Dendritic cell treated with granulocyte-macrophage colony-stimulating factor and Interleukin-4, amounts not matched to agents 40 ng/mL and 50 ng/mL, for 4 days (primary cell): ENCODE measurements around the gene COL4A3.
"Not testable (repeated sequence)": the region's sequence is repeated elsewhere in the genome, so short reads cannot be mapped to it uniquely, and the experiment has no call there.

ENCODE experiments used
- H3K27ac Mint-ChIP-seq: one replicate; pipeline ENCODE4 v1.8.0; 2022; ENCODE audit warnings: mild to moderate bottlenecking, mixed read lengths
- H3K27me3 Mint-ChIP-seq: one replicate; pipeline ENCODE4 v1.8.0; 2022; ENCODE audit warnings: mild to moderate bottlenecking, mixed read lengths
- H3K36me3 Mint-ChIP-seq: one replicate; pipeline ENCODE4 v1.8.0; 2022; ENCODE audit warnings: low read depth, mixed read lengths
- H3K4me1 Mint-ChIP-seq: one replicate; pipeline ENCODE4 v1.8.0; 2022; ENCODE audit warnings: low read depth, mixed read lengths
- H3K4me3 Mint-ChIP-seq: one replicate; pipeline ENCODE4 v1.8.0; 2022; ENCODE audit warnings: mild to moderate bottlenecking, moderate library complexity, mixed read lengths
- H3K9me3 Mint-ChIP-seq: one replicate; pipeline ENCODE4 v1.8.0; 2022; ENCODE audit warnings: mixed read lengths
- intact Hi-C: fragments of 100-400 bp; cut with micrococcal nuclease; formaldehyde crosslinking; loops from one replicate; pipeline ENCODE4 v1.15.0; 2022

COL4A3 gene

DNA sequence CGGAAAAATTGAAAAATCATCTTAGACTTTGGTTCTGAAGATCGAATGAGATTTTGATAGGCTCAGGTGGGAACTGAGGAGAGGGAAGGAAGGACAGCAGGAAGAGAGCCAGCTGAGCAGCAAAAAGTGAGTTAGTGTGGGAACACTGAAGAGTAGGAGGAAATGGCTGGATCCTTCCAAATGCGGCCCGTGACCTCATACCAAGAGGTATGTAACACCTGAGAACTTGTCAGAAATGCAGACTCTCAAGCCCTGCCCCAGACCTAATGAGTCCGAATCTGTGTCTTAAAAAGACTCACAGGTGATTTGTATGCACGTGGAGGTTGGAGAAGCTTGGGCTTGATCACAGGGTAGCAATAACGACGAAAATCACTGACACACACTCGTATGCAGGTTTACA is 42.0 kb downstream of the COL4A3 start:
- Mint-ChIP-seq H3K27ac (no peak overlapping the region), H3K27me3 (peaks cover 1% of the 10 kb centered on the region), H3K36me3 (no peaks in the 10 kb centered on the region), H3K4me3 (no peak overlapping the region), H3K9me3 (peaks cover 9% of the 10 kb centered on the region), H3K4me1 (no peaks in the 10 kb centered on the region)
- intact Hi-C loops, result no loop called here

DNA sequence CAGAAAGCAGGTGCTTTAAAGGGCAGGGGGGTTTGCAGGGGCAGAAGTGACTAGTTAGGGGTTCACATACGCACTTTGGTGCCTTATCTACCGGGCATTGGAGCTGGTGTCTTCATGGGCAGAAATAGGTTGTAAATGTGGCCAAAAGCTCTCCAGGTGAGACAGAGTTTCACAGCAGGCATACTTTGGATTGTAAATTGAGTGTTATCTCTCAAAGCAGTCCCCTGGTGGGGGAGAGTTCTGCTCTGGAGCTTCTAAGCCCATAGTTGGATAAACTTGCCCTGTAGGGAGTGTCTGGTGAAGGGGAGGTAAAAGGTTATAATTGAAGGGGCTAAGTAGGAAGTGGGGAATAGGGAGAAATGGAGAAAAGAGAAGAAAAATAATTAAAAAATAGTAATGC is 43.1 kb downstream of the COL4A3 start:
- no peaks in the 10 kb centered on the region for H3K36me3 Mint-ChIP-seq
- H3K27me3 Mint-ChIP-seq, result peaks cover 1% of the 10 kb centered on the region
- peaks cover 9% of the 10 kb centered on the region for H3K9me3 Mint-ChIP-seq
- intact Hi-C loops, result no loop called here
- no peak overlapping the region for H3K4me3 Mint-ChIP-seq
- H3K4me1 Mint-ChIP-seq, result no peaks in the 10 kb centered on the region
- H3K27ac Mint-ChIP-seq, result no peak overlapping the region

DNA sequence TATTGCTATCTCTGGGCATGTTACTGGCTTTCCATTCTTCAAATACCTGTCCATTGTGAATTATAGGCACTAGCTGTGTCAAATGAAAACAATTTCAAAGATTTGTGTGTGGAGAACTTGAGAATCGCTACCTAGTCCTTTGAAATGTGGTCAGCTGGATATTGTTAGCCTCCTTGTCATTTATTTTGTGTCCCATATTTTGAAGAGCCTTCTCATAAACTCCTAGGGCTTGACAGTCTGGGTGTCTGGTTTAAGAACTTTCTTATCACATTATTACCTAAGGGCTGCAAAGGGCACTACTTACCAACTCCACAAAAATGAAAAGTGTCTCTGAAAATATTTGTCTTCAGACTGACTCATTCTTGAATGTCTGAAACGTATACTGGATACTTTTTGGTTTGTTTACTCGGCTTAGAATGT is 50.2 kb downstream of the COL4A3 start:
- H3K36me3 Mint-ChIP-seq, result no peaks in the 10 kb centered on the region
- intact Hi-C loops, result no loop called here
- no peak overlapping the region for H3K27ac Mint-ChIP-seq
- no peaks in the 10 kb centered on the region for H3K9me3 Mint-ChIP-seq
- no peak overlapping the region for H3K4me3 Mint-ChIP-seq
- H3K27me3 Mint-ChIP-seq, result no peaks in the 10 kb centered on the region
- no peaks in the 10 kb centered on the region for H3K4me1 Mint-ChIP-seq

DNA sequence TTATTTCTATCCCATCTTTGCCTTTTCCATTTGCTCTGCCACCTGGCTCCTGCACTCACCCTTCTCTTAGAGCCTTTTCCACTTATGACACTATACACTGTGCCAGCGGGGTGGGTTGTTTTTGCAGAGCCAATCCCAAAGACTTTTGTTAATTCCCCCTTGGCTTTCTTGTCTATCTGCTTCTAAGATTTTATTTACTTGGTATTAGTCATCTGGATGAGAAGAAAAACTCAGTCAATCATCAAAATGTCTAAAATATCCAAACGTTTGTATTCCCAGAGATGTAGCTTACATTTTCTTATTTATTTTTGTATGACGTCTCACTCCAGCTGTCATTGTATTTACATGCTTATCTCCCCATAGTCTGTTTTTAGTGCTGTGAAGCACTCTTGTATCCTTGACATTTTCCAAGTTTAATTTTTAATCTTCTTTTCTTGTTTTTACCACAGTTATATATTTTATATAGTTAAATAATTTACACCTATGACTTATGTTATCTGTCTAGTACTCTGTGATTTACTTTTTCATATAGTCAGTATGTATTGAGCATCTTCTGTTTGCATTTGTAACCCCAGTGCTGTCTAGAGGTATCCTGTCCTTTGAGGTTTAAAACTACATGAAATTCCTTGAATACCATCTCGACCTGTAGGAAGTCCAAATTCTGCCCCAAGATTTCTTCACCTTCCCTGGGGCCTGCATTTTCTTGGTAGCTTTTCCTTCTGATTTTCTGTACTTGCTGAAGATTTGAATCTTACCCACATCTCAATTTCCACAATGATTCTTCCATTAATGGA is 55.1 kb downstream of the COL4A3 start:
- intact Hi-C loops, result no loop called here
- H3K4me1 Mint-ChIP-seq, result no peaks in the 10 kb centered on the region
- no peaks in the 10 kb centered on the region for H3K27me3 Mint-ChIP-seq
- H3K27ac Mint-ChIP-seq, result no peak overlapping the region
- H3K9me3 Mint-ChIP-seq, result no peaks in the 10 kb centered on the region
- H3K36me3 Mint-ChIP-seq, result no peaks in the 10 kb centered on the region
- no peak overlapping the region for H3K4me3 Mint-ChIP-seq

DNA sequence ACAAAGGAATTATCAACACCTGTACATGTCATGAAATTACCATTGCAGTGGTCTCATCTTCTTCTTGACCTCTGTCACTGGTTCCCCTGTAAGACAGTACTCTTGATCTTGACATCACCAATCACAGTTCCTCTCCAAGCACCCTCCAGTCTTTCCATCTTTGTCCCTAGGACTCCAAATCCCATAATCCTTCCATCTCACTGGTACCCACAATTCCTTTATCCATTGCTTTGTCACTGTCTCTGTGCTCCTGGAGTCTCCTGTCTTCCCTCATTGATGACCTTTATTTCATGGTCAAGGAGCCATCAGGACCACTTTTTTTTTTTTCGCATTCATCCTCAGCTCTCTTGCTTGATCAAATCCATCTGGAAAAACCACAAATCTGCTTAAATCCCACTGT is 56.7 kb downstream of the COL4A3 start:
- intact Hi-C loops, result no loop called here
- Mint-ChIP-seq H3K4me1 (no peaks in the 10 kb centered on the region), H3K27me3 (no peaks in the 10 kb centered on the region), H3K9me3 (no peaks in the 10 kb centered on the region), H3K36me3 (no peaks in the 10 kb centered on the region), H3K27ac (no peak overlapping the region), H3K4me3 (no peak overlapping the region)

DNA sequence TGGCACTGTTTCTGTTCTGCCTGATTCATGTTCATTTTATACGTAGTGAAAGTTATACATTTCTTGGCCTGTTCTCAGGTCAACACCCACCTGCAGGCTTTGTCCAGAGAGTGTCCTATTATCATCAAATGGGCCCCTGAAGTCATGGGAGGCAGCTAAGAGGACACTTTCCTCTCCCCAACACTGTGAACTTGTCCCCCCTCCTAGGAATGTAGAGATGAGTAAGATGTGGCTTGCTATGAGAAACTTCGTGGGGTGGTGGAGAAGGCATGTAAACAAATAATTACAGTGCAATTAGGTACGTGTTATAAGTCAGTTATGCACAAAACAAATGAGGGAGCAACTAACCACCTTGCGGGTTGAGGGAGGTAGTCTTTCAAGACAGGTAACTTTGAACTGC is 57.9 kb downstream of the COL4A3 start:
- Mint-ChIP-seq H3K4me1 (no peaks in the 10 kb centered on the region), H3K9me3 (no peaks in the 10 kb centered on the region), H3K36me3 (no peaks in the 10 kb centered on the region), H3K27ac (no peak overlapping the region), H3K27me3 (peaks cover 1% of the 10 kb centered on the region), H3K4me3 (no peak overlapping the region)
- intact Hi-C loops, result no loop called here

DNA sequence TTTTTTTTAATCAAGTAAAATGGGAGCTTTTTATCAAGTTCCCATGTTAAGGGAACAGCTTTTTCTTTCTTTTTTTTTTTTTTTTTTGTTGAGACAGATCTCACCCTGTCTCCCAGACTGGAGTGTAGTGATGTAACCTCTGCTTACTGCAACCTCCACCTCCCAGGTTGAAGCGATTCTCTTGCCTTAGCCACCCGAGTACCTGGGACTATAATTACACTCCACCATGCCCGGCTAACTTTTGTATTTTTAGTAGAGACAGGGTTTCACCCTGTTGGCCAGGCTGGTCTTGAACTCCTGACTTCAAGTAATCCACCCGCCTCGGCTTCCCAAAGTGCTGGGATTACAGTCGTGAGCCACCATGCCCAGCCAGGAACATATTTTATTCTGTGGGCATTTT is 61.2 kb downstream of the COL4A3 start:
- H3K4me1 Mint-ChIP-seq, H3K27ac Mint-ChIP-seq, H3K36me3 Mint-ChIP-seq, H3K9me3 Mint-ChIP-seq, H3K27me3 Mint-ChIP-seq, H3K4me3 Mint-ChIP-seq, intact Hi-C loops: not testable (repeated sequence)

DNA sequence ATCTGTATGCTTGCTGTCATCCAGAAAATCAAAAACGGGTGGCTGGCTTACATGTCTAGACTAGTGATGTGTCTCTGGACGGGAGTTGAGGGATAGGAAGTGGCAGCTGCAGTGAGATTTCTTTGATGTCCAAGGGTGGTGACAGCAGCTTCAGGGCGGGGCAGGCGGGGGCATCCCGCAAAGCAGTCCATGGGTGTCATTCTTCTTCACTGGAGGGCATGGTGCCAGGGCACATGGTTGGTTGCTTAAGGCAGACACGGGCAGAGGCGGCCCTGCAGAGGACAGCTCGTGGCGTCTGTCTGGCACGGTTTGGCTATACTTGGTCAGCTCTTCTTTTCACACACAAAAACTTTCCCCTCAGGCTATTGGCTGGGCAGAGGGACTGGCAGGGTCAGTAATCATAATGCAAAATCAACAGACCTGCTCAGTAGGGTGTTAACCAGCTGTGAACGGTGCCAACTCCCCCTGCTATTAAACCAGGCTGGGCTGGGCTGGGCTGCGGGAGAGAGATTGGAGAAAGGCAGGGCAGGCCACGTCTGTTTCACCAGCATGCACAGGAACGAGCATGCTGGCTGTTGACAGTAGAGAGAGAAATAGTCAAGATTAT is 63.7 kb downstream of the COL4A3 start:
- Mint-ChIP-seq H3K27me3 (peaks cover 1% of the 10 kb centered on the region), H3K4me3 (no peak overlapping the region), H3K27ac (no peak overlapping the region), H3K36me3 (no peaks in the 10 kb centered on the region), H3K9me3 (peaks cover 8% of the 10 kb centered on the region), H3K4me1 (no peaks in the 10 kb centered on the region)
- intact Hi-C loops, result no loop called here

DNA sequence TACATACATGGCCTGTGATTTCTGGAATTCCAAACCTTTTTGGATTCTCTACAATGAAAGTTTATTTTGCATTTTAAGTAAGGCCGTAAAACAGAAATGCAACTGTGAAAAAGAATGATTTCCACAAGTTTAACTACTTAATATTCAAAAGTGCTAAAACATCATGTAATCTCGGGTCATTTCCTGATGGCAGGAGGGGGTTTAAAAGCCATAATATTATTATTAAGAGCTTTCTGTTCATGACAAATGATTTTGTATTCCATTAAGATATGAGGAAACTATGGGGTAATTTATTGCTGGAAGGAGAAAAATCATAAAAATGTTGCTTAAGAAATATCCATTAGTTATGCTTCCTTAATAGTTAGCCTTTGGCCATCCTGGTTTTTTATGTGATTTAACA is 65.7 kb downstream of the COL4A3 start:
- intact Hi-C loops, result no loop called here
- Mint-ChIP-seq H3K4me3 (no peak overlapping the region), H3K36me3 (no peaks in the 10 kb centered on the region), H3K27me3 (peaks cover 3% of the 10 kb centered on the region), H3K27ac (no peak overlapping the region), H3K9me3 (peaks cover 8% of the 10 kb centered on the region), H3K4me1 (no peaks in the 10 kb centered on the region)

DNA sequence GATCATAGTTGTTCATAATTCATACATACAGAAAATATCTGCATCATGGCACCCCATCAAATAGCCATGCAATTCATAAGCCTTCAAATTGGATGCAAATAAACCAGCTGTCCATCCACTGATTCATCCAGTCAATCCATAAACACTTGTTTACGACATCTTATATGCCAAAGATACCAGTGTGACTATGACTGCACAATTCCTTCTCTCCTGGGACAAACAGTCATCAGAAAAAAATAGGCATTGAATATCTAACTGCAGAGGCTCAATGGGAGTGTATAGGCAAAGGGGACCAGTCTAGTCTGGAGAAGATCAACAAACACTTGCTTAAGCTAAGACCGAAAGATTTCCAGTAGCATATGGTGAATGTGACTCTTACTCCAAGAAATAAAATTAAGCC is 70.0 kb downstream of the COL4A3 start:
- H3K27ac Mint-ChIP-seq, result no peak overlapping the region
- H3K36me3 Mint-ChIP-seq, result no peaks in the 10 kb centered on the region
- H3K9me3 Mint-ChIP-seq, result peaks cover 8% of the 10 kb centered on the region
- intact Hi-C loops, result no loop called here
- H3K4me1 Mint-ChIP-seq, result no peaks in the 10 kb centered on the region
- peaks cover 2% of the 10 kb centered on the region for H3K27me3 Mint-ChIP-seq
- H3K4me3 Mint-ChIP-seq, result no peak overlapping the region

DNA sequence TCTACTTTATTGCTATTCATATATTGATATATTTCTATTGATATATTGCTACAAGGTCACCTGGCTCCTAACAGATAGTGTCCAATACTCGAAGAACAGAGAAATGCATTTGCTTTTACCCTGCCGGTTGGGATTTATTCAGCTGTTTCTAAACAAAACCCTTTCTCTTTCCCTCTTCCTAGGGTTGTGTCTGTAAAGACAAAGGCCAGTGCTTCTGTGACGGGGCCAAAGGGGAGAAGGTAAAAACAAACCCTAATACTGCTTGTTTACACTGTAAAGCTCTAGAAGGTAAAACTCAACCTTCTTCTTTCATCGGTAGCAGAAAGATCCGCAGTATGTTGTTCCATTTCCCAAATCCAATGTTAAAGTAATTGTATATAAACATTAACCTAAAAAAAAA is 73.4 kb downstream of the COL4A3 start:
- H3K36me3 Mint-ChIP-seq, result no peaks in the 10 kb centered on the region
- no peaks in the 10 kb centered on the region for H3K9me3 Mint-ChIP-seq
- intact Hi-C loops, result loop anchor here (2.0 kb wide), 1 partner anchor 109 kb away; no protein-coding TSS in a partner anchor
- no peak overlapping the region for H3K4me3 Mint-ChIP-seq
- H3K4me1 Mint-ChIP-seq, result no peaks in the 10 kb centered on the region
- H3K27ac Mint-ChIP-seq, result no peak overlapping the region
- peaks cover 6% of the 10 kb centered on the region for H3K27me3 Mint-ChIP-seq

DNA sequence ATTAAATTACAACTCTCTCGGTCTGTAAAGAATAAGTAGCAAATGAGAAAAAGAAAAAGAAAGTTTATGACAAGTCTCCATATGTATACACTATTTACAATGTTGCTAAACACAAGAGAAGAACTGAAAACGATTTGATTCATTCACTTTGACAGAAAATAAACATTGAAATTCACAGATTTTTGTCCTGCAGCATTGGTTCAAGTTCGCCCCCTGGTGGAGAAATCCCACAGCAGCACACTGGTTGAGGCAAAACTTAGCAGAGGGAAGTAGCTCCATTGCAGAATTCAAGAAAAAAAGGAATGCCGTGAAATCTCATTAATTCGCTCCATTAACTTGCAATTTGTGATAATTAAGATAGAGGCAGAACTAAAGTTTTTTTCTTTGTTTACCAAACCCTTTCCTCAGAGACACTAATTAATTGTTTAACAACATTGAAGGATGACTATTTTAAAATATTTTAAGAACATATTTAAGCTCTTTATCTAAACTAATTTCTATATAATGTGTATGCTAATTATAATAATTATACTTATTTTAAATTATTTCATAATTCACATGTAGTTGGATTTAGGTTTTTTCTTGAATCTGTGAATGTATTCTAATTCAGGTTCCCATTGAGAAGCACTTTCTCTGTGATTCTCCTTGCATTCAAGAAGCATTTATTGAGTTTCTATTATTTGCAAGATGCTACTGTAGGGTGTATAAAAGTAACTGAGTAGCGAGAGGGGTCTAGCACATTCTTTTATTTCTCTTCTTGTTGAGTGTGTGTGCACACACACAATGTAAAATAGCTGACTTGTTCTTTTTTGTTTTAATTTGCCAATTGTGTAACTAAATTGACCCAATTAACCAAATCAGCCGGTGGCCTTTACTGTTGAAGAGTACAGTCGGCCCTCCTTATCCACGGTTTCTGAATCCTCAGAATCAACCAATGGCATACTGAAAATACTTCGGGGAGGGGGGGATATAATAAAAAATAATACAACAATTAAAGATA is 74.1 kb downstream of the COL4A3 start:
- Mint-ChIP-seq H3K4me3 (no peak overlapping the region), H3K36me3 (no peaks in the 10 kb centered on the region), H3K4me1 (no peaks in the 10 kb centered on the region), H3K27me3 (peaks cover 6% of the 10 kb centered on the region), H3K9me3 (no peaks in the 10 kb centered on the region), H3K27ac (no peak overlapping the region)
- intact Hi-C loops, result loop anchor here (2.0 kb wide), 1 partner anchor 110 kb away; no protein-coding TSS in a partner anchor

DNA sequence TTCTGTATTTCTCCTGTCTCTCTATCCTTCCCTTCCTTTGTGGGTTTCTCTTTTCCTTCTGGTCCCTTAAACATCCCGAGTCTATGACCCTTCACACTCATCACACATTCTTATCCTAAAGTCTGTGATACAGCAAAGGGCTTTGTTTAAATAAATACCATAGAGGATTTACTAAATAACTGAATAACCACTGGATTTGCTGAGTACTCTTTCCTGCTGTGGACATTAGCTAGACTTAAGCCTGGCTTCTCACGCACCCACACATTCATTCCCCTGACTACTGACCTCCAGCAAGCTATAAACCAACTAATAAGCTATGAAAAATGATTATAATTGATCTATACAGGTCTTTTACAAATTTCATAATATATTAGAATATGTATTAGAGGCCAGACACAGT is 76.6 kb downstream of the COL4A3 start:
- no peaks in the 10 kb centered on the region for H3K4me1 Mint-ChIP-seq
- H3K4me3 Mint-ChIP-seq, result no peak overlapping the region
- no peak overlapping the region for H3K27ac Mint-ChIP-seq
- intact Hi-C loops, result no loop called here
- H3K36me3 Mint-ChIP-seq, result no peaks in the 10 kb centered on the region
- no peaks in the 10 kb centered on the region for H3K9me3 Mint-ChIP-seq
- H3K27me3 Mint-ChIP-seq, result peaks cover 4% of the 10 kb centered on the region

DNA sequence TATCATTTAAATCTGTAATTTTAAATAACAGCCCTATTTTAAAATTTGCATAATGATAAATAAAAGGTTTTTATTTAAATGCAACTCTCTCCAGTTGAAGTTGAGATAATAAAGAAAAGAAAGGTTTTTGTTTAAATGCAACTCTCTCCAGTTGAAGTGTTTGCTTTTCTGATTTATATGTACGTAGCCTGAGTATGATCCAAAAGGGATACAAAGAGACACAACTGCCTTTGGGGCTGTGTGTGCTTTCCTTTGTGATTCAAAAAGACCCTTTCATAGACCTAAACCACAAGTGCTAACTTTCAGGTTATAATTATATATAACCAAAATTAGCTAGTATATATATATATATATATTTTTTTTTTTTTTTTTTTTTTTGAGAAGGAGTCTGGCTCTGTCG is 84.5 kb downstream of the COL4A3 start:
- Mint-ChIP-seq H3K4me1 (no peaks in the 10 kb centered on the region), H3K27me3 (no peaks in the 10 kb centered on the region), H3K27ac (no peak overlapping the region), H3K36me3 (no peaks in the 10 kb centered on the region), H3K4me3 (no peak overlapping the region), H3K9me3 (no peaks in the 10 kb centered on the region)
- intact Hi-C loops, result no loop called here
